Hepatocyte (in vitro differentiated cells): ENCODE data around the gene GPR78. TPM values are rescaled to one million over a fixed set of nuclear protein-coding genes. Genes with fewer than 3 reads are reported as not detected.

Experiments used
- DNase-seq: peaks from one replicate; pipeline ENCODE4 v3.0.0-alpha.2; 2016; ENCODE audit warnings: low spot score
- H2AFZ ChIP-seq: fragments of 200-600 bp; sonication (generic); 2 replicates; pipeline ENCODE4 v1.6.0; 2016; ENCODE audit warnings: antibody characterized with exemption, mild to moderate bottlenecking
- H3K27ac ChIP-seq: fragments of 200-600 bp; sonication (generic); 2 replicates; pipeline ENCODE4 v1.5.1; 2016; ENCODE audit warnings: mild to moderate bottlenecking
- H3K27me3 ChIP-seq: fragments of 200-600 bp; sonication (generic); 2 replicates; pipeline ENCODE4 v1.6.1; 2016
- H3K36me3 ChIP-seq: fragments of 200-600 bp; sonication (generic); replicated peaks from 2 replicates; pipeline ENCODE4 v1.5.1; 2016; ENCODE audit warnings: low read depth; ENCODE audit not compliant: insufficient read depth
- H3K4me1 ChIP-seq: fragments of 200-600 bp; sonication (generic); 2 replicates; pipeline ENCODE4 v1.5.1; 2016; ENCODE audit warnings: mild to moderate bottlenecking, moderate library complexity; ENCODE audit not compliant: insufficient read depth
- H3K4me2 ChIP-seq: fragments of 200-600 bp; sonication (generic); 2 replicates; pipeline ENCODE4 v1.6.0; 2016
- H3K4me3 ChIP-seq: fragments of 200-600 bp; sonication (generic); 2 replicates; pipeline ENCODE4 v1.5.1; 2016; ENCODE audit warnings: mild to moderate bottlenecking
- H3K79me2 ChIP-seq: fragments of 200-600 bp; sonication (generic); 2 replicates; pipeline ENCODE4 v1.6.0; 2017; ENCODE audit warnings: mild to moderate bottlenecking
- H3K9me2 ChIP-seq: fragments of 200-600 bp; sonication (generic); replicated peaks from 2 replicates; pipeline ENCODE4 v1.6.0; 2017; ENCODE audit warnings: mild to moderate bottlenecking; ENCODE audit not compliant: insufficient read depth
- H3K9me3 ChIP-seq: fragments of 200-600 bp; sonication (generic); 2 replicates; pipeline ENCODE4 v1.5.1; 2016; ENCODE audit warnings: low read depth, mild to moderate bottlenecking
- H4K20me1 ChIP-seq: fragments of 200-600 bp; sonication (generic); 2 replicates; pipeline ENCODE4 v1.6.0; 2016; ENCODE audit warnings: mild to moderate bottlenecking; ENCODE audit not compliant: insufficient read depth, poor library complexity, severe bottlenecking
- CTCF ChIP-seq: fragments of 200-600 bp; sonication (generic); IDR thresholded peaks from 2 replicates; pipeline ENCODE4 v1.5.1; 2016; ENCODE audit warnings: antibody characterized with exemption, mild to moderate bottlenecking; ENCODE audit not compliant: poor library complexity
- EZH2 ChIP-seq: fragments of 200-600 bp; sonication (generic); IDR thresholded peaks from 2 replicates; pipeline ENCODE4 v1.6.1; 2016; ENCODE audit warnings: antibody characterized with exemption, mild to moderate bottlenecking, borderline replicate concordance
- EZH2phosphoT487 ChIP-seq: fragments of 200-600 bp; sonication (generic); IDR thresholded peaks from one replicate; pipeline ENCODE4 v1.6.1; 2018; ENCODE audit warnings: antibody characterized with exemption, mild to moderate bottlenecking, low read depth, moderate library complexity; ENCODE audit not compliant: unreplicated experiment, severe bottlenecking
- WGBS: methylation state at CpG from one replicate; pipeline ENCODE4 v1.1.6; 2016; ENCODE audit warnings: low lambda C conversion rate; ENCODE audit errors: missing lambda C conversion rate; 5-methylcytosine and 5-hydroxymethylcytosine counted together
- polyA plus RNA-seq: library from polyadenylated mRNA; unstranded; fragments of >200 nt; fragmentation: Nextera tagmentation; extraction: Ambion mirVana; gene quantifications from 2 replicates; pipeline ENCODE4 v1.2.1, GENCODE V29; 2016
- total RNA-seq: library from RNA; depleted of rRNA; stranded (reverse); fragments of >200 nt; gene quantifications from 2 replicates; pipeline ENCODE4 v1.2.3, GENCODE V29; 2014

GPR78 gene
- total and polyA plus RNA-seq, 2 experiments from 2014 or later = 0.28 to 1.0 TPM

- Histone ChIP-seq H4K20me1 (no peaks in the 10 kb centered on the region), H3K9me2 (no peaks in the 10 kb centered on the region), H3K27ac (no peak overlapping the region), H3K79me2 (no peaks in the 10 kb centered on the region), H3K4me3 (no peak overlapping the region), H3K4me1 (peaks cover under 1% of the 10 kb centered on the region), H3K27me3 (peaks cover 10% of the 10 kb centered on the region), H2AFZ (no peak overlapping the region), H3K9me3 (no peaks in the 10 kb centered on the region), H3K36me3 (no peaks in the 10 kb centered on the region), H3K4me2 (no peak overlapping the region)
- no peak for DNase-seq
- TF ChIP-seq EZH2 = no peak
- no peak for TF ChIP-seq CTCF
- TF ChIP-seq EZH2phosphoT487 = no peak
- 50% methylated on average over 4 of the region's 6 CpGs for WGBS
These were observed 5.0 kb downstream of the GPR78 start for GRCh38 chr4:8585186-8585585.

- Histone ChIP-seq H3K27me3 (peaks cover 9% of the 10 kb centered on the region), H3K4me2 (no peak overlapping the region), H3K4me1 (peaks cover 5% of the 10 kb centered on the region), H3K79me2 (no peaks in the 10 kb centered on the region), H2AFZ (no peak overlapping the region), H4K20me1 (no peaks in the 10 kb centered on the region), H3K9me2 (no peaks in the 10 kb centered on the region), H3K27ac (no peak overlapping the region), H3K9me3 (no peaks in the 10 kb centered on the region), H3K36me3 (no peaks in the 10 kb centered on the region), H3K4me3 (no peak overlapping the region)
- DNase-seq = no peak
- TF ChIP-seq EZH2phosphoT487 (no peak), EZH2 (no peak), CTCF (no peak)
- 56% methylated on average over 7 of the region's 7 CpGs for WGBS
These were observed 5.6 kb downstream of the GPR78 start for GRCh38 chr4:8585721-8586212.

- H3K4me1 ChIP-seq = peaks cover 5% of the 10 kb centered on the region
- no peak for DNase-seq
- H3K4me3 ChIP-seq = no peak overlapping the region
- no peak overlapping the region for H3K4me2 ChIP-seq
- H2AFZ ChIP-seq = no peak overlapping the region
- H3K9me2 ChIP-seq = no peaks in the 10 kb centered on the region
- TF ChIP-seq CTCF (no peak), EZH2 (no peak), EZH2phosphoT487 (no peak)
- no peaks in the 10 kb centered on the region for H3K79me2 ChIP-seq
- no peaks in the 10 kb centered on the region for H3K36me3 ChIP-seq
- peaks cover 5% of the 10 kb centered on the region for H3K27me3 ChIP-seq
- H3K9me3 ChIP-seq = no peaks in the 10 kb centered on the region
- no peak overlapping the region for H3K27ac ChIP-seq
- no peaks in the 10 kb centered on the region for H4K20me1 ChIP-seq
- 79% methylated on average over 5 of the region's 5 CpGs for WGBS
These were observed 6.1 kb downstream of the GPR78 start for GRCh38 chr4:8586246-8586645.
